Hepatocyte (in vitro differentiated cells): Measurements from ENCODE around the gene APOA1. TPM values are rescaled to one million over a fixed set of nuclear protein-coding genes. Genes with fewer than 3 reads are reported as not detected.

Experiments
- DNase-seq: peaks from one replicate; pipeline ENCODE4 v3.0.0-alpha.2; 2016; ENCODE audit warnings: low spot score
- H2AFZ ChIP-seq: fragments of 200-600 bp; sonication (generic); 2 replicates; pipeline ENCODE4 v1.6.0; 2016; ENCODE audit warnings: antibody characterized with exemption, mild to moderate bottlenecking
- H3K27ac ChIP-seq: fragments of 200-600 bp; sonication (generic); 2 replicates; pipeline ENCODE4 v1.5.1; 2016; ENCODE audit warnings: mild to moderate bottlenecking
- H3K27me3 ChIP-seq: fragments of 200-600 bp; sonication (generic); 2 replicates; pipeline ENCODE4 v1.6.1; 2016
- H3K36me3 ChIP-seq: fragments of 200-600 bp; sonication (generic); replicated peaks from 2 replicates; pipeline ENCODE4 v1.5.1; 2016; ENCODE audit warnings: low read depth; ENCODE audit not compliant: insufficient read depth
- H3K4me1 ChIP-seq: fragments of 200-600 bp; sonication (generic); 2 replicates; pipeline ENCODE4 v1.5.1; 2016; ENCODE audit warnings: mild to moderate bottlenecking, moderate library complexity; ENCODE audit not compliant: insufficient read depth
- H3K4me2 ChIP-seq: fragments of 200-600 bp; sonication (generic); 2 replicates; pipeline ENCODE4 v1.6.0; 2016
- H3K4me3 ChIP-seq: fragments of 200-600 bp; sonication (generic); 2 replicates; pipeline ENCODE4 v1.5.1; 2016; ENCODE audit warnings: mild to moderate bottlenecking
- H3K79me2 ChIP-seq: fragments of 200-600 bp; sonication (generic); 2 replicates; pipeline ENCODE4 v1.6.0; 2017; ENCODE audit warnings: mild to moderate bottlenecking
- H3K9me2 ChIP-seq: fragments of 200-600 bp; sonication (generic); replicated peaks from 2 replicates; pipeline ENCODE4 v1.6.0; 2017; ENCODE audit warnings: mild to moderate bottlenecking; ENCODE audit not compliant: insufficient read depth
- H3K9me3 ChIP-seq: fragments of 200-600 bp; sonication (generic); 2 replicates; pipeline ENCODE4 v1.5.1; 2016; ENCODE audit warnings: low read depth, mild to moderate bottlenecking
- H4K20me1 ChIP-seq: fragments of 200-600 bp; sonication (generic); 2 replicates; pipeline ENCODE4 v1.6.0; 2016; ENCODE audit warnings: mild to moderate bottlenecking; ENCODE audit not compliant: insufficient read depth, poor library complexity, severe bottlenecking
- CTCF ChIP-seq: fragments of 200-600 bp; sonication (generic); IDR thresholded peaks from 2 replicates; pipeline ENCODE4 v1.5.1; 2016; ENCODE audit warnings: antibody characterized with exemption, mild to moderate bottlenecking; ENCODE audit not compliant: poor library complexity
- EZH2 ChIP-seq: fragments of 200-600 bp; sonication (generic); IDR thresholded peaks from 2 replicates; pipeline ENCODE4 v1.6.1; 2016; ENCODE audit warnings: antibody characterized with exemption, mild to moderate bottlenecking, borderline replicate concordance
- EZH2phosphoT487 ChIP-seq: fragments of 200-600 bp; sonication (generic); IDR thresholded peaks from one replicate; pipeline ENCODE4 v1.6.1; 2018; ENCODE audit warnings: antibody characterized with exemption, mild to moderate bottlenecking, low read depth, moderate library complexity; ENCODE audit not compliant: unreplicated experiment, severe bottlenecking
- WGBS: methylation state at CpG from one replicate; pipeline ENCODE4 v1.1.6; 2016; ENCODE audit warnings: low lambda C conversion rate; ENCODE audit errors: missing lambda C conversion rate; 5-methylcytosine and 5-hydroxymethylcytosine counted together
- polyA plus RNA-seq: library from polyadenylated mRNA; unstranded; fragments of >200 nt; fragmentation: Nextera tagmentation; extraction: Ambion mirVana; gene quantifications from 2 replicates; pipeline ENCODE4 v1.2.1, GENCODE V29; 2016
- total RNA-seq: library from RNA; depleted of rRNA; stranded (reverse); fragments of >200 nt; gene quantifications from 2 replicates; pipeline ENCODE4 v1.2.3, GENCODE V29; 2014

Gene APOA1
- total and polyA plus RNA-seq, 2 experiments from 2014 or later, result 4,253 to 7,624 TPM

- H3K27me3 ChIP-seq, result no peaks in the 10 kb centered on the region
- TF ChIP-seq EZH2, result no peak
- no peak for TF ChIP-seq CTCF
- no peak for TF ChIP-seq EZH2phosphoT487
- peak overlapping the region; percentile 26 for H2AFZ ChIP-seq
- DNase-seq, result no peak
- H3K9me3 ChIP-seq, result no peaks in the 10 kb centered on the region
- no peaks in the 10 kb centered on the region for H3K9me2 ChIP-seq
- no peak overlapping the region for H3K4me2 ChIP-seq
- H3K36me3 ChIP-seq, result no peaks in the 10 kb centered on the region
- WGBS, result 85% methylated on average over 8 of the region's 8 CpGs
- peaks cover 7% of the 10 kb centered on the region for H3K4me1 ChIP-seq
- no peaks in the 10 kb centered on the region for H3K79me2 ChIP-seq
- no peak overlapping the region for H3K4me3 ChIP-seq
- no peak overlapping the region for H3K27ac ChIP-seq
- H4K20me1 ChIP-seq, result no peaks in the 10 kb centered on the region
Measured at GRCh38 chr11:116792869-116793771, 44.3 kb downstream of the APOA1 start.

GRCh38 chr11:116792144-116792868 is 45.1 kb downstream of the APOA1 start:
- no peaks in the 10 kb centered on the region for H3K27me3 ChIP-seq
- peaks cover 4% of the 10 kb centered on the region for H3K79me2 ChIP-seq
- DNase-seq, result no peak
- no peaks in the 10 kb centered on the region for H4K20me1 ChIP-seq
- WGBS, result 72% methylated on average over 8 of the region's 8 CpGs
- H3K36me3 ChIP-seq, result no peaks in the 10 kb centered on the region
- TF ChIP-seq EZH2 (no peak), EZH2phosphoT487 (no peak), CTCF (no peak)
- H3K4me3 ChIP-seq, result no peak overlapping the region
- H2AFZ ChIP-seq, result no peak overlapping the region
- peaks cover 7% of the 10 kb centered on the region for H3K4me1 ChIP-seq
- no peak overlapping the region for H3K4me2 ChIP-seq
- no peaks in the 10 kb centered on the region for H3K9me2 ChIP-seq
- H3K27ac ChIP-seq, result no peak overlapping the region
- H3K9me3 ChIP-seq, result no peaks in the 10 kb centered on the region

- peak within 1 kb of the TSS; percentile 61 for H3K4me2 ChIP-seq
- H3K36me3 ChIP-seq, result no peaks in the 10 kb centered on the region
- peaks cover 10% of the 10 kb centered on the region for H3K4me1 ChIP-seq
- no peaks in the 10 kb centered on the region for H3K27me3 ChIP-seq
- peaks cover 10% of the 10 kb centered on the region for H3K79me2 ChIP-seq
- no peak for TF ChIP-seq EZH2phosphoT487
- no peak for TF ChIP-seq CTCF
- TF ChIP-seq EZH2, result no peak
- H2AFZ ChIP-seq, result no peak within 1 kb of the TSS
- no peak within 1 kb of the TSS for H3K27ac ChIP-seq
- no peaks in the 10 kb centered on the region for H3K9me2 ChIP-seq
- no peaks in the 10 kb centered on the region for H3K9me3 ChIP-seq
- DNase-seq, result no peak
- no peaks in the 10 kb centered on the region for H4K20me1 ChIP-seq
- H3K4me3 ChIP-seq, result no peak within 1 kb of the TSS
- 96% methylated on average over 7 of the region's 7 CpGs for WGBS
Measured at GRCh38 chr11:116791813-116792143, 45.6 kb downstream of the APOA1 start, which contains the start of gene APOA5. Gene APOA5 (minus strand): TSS chr11:116791879. CDS start chr11:116791860, 19 bp downstream.
